CD4-positive, alpha-beta T cell treated with Interleukin-15 for 1 hour (primary cell): ENCODE measurements around the gene ISCA2.

Experiments used
- DNase-seq: peaks from one replicate; pipeline ENCODE4 v3.0.0-alpha.2; 2020

Gene ISCA2

DNA sequence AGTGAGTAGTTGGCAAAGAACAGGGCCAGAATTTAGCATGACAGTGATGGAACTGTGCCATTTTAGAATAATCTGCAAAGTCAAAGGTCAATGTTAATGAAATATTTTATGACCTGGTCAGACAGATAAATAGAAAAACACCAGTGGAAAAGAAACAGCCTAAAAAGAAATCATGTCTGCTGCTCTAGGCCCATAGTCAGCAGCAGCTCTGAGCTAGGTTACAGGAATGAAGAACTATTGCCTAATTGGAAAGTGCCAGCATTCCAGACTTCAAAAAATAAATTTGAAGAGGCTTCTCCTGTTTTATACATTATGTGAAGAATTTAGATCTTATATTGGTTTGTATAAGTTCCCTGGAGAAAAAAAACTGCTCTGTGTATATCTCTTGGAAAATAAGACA is 10.2 kb upstream of the ISCA2 start:
- DNase-seq = no peak

DNA sequence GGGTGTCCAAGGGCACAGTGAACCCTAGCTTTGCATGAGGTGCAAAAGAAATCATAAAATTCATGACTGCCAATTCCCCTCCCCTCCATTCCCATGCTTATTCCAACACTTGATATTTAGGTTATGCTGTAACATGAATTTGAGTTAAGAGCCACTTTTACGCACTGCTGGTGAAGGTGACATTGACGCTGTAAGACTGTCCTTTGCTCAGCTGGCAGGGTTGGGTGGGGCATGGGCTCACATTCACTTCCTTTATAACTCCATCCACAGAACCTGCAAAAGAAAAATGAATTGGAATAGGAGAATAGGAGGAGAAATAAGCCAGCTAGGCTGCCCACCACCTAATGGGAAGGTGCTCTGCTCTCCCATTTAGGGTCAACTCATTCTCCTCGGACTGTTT is 7.4 kb upstream of the ISCA2 start:
- DNase-seq = no peak

DNA sequence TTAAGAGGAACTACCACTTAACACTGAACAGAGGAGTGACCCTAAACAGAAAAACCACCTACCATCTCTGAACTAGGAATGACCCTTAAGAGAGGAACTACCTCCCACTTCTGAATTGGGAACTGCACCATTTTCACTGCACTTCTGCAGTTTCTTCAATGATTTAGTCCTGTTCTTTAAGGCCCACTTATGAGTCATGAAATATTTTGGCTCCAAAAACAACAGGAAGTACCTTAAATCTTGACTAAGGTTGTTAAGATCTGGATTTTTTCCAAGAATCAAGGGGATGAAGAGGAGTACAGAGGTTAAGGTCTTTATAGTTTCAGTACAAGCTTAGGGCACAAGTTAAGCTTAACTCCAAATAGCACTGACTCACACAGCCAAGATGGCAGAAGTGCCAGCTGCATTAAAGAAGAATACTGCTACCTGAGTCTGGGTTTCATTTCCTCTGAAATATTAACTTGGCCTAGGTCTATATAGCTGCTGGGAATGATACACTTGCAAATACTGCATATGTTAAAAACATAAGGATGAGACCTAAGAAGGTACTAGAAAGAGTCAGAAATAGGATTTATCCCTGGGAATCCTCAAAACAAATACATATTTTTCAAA is 4.7 kb upstream of the ISCA2 start:
- no peak for DNase-seq

DNA sequence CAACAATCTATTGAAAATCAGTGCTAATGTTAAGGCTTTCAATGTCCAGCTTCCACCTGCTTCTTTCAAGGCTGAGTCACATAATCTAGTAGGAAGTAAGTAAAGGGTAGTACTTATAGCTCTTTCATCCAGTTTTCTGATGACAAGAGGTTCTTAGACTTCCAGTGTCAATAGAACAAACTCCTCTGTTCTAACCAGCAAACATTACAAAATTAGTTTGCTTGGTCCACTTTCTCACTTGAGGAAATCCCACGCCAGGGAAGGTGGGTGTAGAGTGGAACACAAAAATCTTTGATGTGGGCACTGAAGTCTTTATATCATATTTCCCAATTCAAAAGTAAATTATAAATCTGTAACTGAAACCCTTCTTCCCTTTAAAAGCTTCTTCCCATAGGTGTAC is 3.1 kb upstream of the ISCA2 start:
- DNase-seq = no peak

DNA sequence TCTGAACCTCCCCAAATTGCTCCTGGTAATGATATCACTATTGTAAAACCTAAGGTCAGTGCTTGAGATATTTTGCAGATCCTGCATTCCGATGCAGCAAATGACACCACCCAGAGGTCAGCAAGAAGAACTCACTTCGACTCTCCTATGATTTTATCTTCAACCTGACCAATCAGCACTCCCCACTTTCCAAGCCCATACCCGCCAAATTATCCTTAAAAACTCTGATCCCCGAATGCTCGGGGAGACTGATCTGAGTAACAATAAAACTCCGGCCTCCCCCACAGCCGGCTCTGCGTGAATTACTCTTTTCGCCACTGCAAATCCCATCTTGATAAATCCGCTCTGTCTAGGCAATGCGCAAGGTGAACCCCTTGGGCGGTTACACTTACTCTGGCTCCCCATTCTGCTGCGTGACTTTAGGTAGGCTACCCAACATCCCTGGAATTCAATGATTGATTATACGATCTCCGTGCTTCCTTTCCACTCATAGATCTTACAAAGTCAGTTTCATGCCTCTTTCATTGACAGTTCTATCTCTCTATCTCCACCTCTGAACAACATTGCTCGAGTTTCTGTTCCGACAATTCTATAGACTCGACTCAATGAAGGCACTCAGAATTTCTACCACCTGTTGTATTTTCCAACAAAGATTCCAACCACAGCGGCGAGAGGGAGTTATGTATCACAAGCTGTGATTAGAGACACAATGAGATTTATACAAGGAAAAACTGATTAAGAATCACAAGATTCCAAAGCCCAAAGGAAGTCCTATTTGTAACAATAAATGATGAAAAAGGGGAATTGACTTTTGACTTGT is 1.4 kb upstream of the ISCA2 start:
- DNase-seq = peak; percentile 43

DNA sequence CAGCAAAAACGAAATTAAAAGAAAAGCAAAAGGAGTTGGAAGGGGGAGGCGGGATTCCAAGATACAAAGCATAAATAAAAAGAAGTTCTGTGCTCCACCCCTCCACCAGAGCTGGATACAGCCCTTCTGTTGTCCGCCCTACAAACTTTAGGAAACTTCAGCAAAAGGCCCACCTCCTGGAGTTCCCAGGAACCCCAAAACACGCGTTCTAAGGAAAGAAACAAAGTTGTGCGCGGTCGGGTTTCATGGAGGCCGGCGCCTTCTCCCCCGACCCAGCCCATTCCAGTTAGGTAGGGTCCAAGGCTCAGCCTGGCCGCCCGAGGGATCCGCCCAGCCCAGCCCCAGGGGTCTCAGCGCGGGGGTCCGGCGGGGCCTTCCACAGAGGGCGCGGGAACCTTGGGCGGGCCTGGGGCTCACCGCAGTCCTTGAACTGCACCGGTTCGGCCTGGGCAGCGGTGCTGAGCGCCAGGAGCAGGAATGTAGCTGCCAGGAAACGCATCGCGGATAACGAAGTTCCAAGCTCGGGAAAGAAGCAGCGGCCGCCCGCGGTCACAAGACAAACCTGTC is 706 bp upstream of the ISCA2 start, which contains the start of gene NPC2:
Gene NPC2, minus strand, starts transcription at position 530 of the 567 bp plus-strand sequence. Its CDS starts 31 bp downstream, at position 499.
- DNase-seq = no peak

DNA sequence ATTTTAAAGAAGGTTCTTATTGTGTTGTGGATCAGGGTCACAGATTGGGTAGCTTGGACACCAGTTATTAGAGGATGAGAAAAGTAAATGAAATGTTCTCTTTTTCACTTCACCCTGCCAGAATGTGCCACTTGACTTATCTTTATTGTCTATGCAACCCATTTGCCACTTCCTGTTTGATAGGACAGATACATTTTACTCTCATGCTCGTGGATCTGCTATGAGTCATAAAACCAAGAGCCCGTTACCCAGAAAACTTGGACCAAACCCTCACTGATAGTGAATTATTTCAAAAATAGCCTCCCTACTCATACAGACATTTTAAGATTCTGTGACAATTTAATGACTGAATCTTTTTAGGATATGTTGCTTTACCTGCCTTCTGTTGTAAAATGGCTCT is 1.8 kb downstream of the ISCA2 start:
- DNase-seq = no peak

DNA sequence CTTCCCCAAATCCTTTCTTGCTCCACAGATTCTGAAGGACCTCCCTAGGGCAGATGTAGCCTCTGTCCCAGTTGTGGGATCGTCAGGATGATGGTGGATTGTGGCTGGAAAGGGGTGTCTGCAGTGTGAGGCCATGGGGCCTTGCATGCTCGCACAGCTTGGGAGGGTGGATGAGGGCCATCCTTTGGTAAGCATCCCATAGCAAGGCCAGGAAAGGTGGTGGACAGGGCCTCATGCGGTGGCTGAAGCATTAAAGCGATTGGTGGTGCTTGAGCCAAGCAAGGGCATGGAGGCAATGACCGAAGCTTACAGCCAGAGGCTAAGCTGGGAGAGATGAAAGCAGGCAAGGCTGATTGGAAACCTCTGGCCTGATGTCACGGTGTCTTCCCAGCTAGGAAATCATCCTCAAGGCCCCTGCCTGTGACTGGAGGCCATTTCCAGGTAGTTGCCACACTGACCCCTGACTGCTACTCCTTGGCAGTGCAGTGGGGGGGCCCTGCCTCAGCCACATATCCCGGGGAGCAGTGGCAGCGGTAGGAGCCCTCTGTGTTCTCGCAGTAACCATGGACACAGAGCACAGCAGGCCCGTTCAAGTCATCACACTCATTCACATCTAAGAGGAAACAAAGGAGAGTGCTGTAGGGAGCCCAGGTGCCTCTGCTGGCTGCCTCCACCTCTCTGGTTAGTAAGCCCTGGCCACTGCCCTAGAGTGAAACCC is 7.0 kb downstream of the ISCA2 start:
- DNase-seq = no peak

DNA sequence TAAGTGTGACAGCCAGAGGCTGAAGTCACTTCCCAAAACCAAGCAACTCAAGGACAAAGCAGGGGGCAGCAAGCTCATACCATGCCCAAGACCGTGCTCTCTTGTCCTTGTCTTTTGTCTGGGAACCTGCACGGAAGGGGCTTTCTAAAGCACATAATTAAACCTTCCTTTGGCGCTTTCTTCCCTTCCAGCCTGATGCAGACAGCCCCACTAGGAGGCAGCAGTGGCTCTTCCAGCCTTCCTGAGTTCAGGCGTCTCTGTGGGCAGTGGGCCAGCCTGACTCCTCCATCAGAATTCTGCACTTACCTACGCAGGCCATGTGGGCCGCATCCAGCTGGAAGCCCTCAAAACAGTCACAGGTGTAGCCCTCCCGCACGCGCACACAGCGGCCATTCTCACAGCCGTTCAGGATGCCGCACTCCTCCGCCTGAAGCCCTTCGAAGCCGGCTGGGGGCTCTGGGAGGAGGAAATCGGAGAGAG is 7.6 kb downstream of the ISCA2 start:
- DNase-seq = no peak

DNA sequence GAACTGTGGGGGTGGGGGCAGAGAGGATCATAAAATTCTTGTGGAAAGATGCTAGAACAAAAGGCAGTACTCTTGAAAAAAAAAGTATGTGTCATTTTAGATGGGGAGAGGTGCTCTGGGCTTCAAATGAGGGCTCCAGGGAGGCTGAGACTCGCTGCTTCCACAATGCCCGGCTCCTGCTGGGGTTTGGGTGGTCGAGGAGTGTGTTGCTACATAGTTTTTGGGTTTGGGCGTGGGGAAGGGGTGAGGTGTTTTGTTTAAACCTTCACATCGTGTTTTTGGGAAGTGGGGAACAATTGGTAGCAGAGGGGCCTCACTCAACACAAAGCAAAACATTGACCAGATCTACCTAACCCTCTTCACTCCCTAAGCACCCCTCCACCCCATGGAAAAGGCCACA is 8.1 kb downstream of the ISCA2 start:
- no peak for DNase-seq

DNA sequence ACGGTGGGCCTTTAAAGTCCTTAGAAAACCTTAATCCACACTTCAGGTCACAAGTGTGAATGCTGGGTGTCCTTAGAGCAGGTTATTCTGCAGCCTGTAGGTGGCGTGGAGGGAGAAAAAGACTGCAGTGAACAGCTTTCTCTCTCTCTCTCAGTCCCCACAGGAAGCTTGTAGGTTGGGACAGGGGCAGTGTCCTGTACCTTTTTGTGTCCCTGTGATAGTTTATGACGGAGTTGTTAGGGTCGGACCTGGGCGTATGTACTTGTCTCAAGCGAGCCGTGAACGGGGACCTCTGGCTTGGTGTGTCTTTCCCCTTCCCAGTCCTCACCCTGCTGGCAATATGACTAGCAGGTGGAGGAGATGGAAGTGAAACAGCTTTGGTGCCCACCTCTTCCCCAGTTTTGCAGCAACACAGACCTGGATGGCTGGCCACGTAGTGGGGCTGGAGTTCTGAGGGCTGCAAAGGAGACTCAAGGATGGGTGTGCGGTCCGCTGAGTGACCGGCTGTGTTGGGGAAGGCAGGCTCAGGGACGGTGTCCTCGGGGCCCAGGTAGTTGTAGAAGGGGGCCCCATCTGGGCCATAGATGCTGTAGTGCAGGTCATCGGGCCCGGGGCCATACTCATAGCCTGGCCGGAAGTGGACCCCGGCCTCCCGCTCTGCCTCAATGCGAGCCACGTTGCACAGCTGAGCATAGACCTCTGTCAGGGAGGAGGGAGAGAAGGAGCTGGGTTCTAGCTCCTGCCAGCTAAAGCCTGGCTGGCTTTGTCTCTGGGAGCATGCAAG is 8.9 kb downstream of the ISCA2 start:
- no peak for DNase-seq

DNA sequence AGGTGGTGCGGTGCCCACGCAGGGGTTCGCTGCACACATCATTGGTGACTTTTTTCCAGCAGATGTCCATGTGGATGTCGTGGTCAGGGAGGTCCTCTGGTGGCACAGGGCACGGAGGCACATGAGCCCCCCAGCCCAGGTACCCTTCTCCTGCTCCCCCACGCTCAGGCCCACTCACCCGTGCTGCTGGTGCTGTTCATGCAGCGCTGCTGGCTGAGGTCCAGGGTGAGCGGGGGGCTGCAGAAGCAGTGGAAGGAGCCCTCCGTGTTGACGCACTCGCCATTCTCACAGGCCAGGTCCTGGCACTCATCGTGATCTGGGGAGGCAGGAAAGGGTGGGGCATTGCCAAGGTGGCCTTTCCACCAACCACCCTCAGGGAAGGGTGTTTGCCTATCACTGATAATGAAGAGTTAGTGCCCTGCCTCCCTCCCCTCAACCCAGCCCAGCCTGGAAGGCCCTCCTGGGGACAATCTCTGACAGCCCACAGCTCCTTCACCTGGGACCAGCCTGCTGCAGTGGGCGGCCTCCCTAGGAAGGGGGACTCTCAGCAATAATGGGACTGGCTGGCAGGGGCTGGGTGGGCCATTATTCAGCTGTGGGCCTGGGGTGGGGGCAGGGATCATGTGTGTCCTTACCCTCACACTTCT is 9.8 kb downstream of the ISCA2 start:
- no peak for DNase-seq

DNA sequence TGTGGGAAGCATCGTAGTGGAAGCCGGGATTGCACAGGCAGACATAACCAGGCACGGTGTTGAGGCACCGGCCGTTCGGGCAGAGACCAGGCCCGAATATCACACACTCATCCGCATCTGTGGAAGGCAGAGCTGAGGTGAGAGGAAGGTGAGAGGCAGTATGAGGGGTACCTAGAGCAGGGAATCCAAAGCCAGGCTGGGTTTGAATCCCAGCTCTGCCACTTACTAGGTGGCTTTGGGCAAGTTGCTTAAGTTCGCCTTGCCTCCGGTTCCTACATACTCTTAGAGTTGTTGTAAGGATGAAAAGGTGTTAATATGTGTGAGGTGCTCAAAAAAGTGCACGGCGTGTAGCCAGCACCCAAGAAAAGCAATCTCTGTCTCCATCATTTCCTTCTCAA is 10.4 kb downstream of the ISCA2 start:
- DNase-seq = no peak

DNA sequence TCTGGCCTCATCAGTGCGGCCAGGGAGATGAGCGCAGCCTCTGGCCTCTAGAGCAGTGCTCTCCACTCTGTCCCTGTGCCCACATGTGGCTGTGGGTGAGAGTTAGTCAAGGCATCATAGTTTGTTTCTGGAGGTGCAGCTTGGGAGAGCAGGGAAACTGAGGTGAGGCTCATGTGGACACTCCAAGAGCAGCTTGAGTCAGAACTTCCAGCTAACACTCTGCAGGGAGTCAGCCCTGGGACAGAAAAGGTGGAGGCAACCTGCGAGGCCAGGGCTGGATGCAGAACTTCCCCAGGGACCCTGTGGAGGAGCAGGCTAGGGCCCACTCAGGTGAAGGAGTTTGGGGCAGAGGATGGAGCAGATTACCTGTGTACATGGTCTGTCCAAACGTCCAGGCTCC is 10.8 kb downstream of the ISCA2 start:
- DNase-seq = no peak

DNA sequence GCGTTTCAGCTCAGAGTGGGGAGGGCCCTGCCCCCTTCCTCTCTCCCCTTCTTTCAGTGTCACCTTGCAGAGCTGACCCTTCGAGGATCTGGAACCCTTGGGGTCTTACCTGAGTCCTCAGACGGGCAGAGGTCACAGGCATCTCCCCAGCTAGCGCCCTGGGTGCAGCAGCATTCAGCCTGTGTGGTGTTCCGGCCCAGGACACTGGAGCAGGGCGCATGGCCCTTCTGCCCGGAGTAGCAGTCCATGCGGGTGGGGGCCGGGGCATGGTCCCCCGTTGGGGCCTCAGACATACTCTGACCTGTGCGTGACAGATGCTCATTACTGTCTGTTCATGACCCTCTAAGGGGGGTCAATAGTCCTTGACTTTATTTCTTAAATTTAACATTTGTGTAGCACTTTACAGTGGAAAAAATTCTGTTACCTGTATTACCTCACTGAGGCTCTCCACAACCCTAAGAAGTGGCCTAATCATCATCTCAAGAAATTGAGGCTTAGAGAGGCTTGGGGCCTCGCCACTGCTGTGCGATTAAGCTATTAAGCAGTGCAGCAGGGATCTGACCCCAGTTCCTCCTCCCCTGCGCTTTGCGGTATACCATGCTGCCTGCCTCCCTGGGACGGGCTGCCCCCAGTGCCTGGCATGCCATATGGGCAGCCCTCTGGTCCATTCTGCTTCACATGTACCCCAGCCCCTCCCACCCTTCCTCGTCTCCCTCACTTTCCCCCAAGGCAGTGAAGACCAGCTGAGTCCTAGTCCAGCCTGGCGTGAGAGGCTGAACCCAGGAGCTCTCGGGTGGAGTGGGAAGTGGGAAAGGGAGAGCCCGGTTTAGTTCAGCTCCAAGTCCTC is 11.5 kb downstream of the ISCA2 start:
- no peak for DNase-seq

DNA sequence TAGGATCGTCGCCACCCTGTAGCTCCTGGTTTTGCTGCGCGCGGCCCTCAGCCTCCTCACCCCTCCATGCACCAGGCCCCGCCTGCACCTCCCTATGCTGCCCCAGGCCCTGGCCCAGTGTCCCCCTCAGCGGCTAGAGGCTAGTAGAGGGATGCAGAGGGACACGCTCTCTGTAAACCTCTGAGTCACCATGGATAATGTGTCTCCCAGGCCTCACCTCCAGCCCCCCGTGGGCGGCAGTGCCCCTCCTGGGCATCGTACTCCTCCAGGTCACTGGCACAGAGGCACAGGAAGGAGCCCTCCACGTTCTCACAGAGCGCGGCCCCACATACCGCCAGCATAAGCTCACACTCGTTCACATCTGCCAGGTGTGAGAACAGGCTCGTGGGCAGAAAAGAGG is 12.3 kb downstream of the ISCA2 start:
- DNase-seq = no peak

DNA sequence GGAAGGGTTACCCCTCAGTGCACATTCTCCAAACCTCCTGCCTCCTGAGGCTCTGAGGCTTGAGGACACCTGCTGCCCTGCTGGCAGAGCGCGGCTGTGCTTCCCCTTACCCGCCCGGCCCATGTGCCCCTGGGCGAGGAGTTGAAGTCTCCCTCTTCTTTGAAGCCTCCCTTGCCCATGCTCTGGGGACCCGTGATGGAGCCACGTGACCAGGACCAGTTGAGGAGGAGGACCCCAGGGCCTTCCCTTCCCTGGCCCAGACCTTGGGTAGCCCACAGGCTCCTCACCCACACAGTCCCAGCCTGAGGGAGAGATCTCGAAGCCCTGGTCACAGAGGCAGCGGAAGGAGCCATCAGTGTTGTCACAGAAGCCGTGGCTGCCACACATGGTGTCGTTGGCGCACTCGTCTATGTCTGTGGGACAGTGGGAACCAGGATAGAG is 12.9 kb downstream of the ISCA2 start:
- DNase-seq = no peak

DNA sequence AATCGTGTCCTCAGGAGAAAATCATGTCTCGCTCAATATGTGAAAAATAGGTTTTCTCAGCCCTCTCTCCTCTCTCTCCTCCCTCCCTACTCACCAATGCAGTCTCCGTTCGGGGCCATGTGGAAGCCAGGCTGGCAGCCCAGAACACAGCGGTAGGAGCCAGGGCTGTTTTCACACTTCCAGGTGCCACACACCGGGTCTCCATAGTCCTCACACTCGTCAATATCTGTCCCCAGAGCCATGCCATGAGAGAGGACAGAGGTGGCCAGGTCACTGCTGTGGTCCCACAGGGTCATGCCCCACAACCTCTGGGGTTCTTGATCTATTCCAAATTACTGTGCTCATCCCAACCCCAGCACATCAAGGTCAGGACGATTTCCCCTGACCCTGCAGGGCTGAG is 13.5 kb downstream of the ISCA2 start:
- DNase-seq = no peak

DNA sequence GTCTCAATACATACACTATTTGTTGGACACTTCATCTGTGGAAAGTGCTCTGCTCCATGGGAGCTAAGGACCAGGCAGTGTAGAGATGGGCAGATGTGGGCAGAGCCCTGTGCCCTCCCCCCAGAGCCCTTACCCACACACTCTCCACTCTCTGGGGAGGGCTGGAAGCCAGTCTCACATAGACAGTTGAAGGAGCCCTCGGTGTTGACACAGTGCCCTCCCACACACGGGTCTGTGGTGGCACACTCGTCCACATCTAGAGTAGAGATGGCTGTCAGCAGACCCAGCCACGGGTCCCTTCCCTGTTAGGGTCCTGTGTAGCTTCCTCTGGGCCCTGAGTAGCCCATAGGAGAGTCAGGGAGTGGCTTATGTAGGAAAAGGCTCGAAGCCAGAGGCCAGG is 14.3 kb downstream of the ISCA2 start:
- no peak for DNase-seq

DNA sequence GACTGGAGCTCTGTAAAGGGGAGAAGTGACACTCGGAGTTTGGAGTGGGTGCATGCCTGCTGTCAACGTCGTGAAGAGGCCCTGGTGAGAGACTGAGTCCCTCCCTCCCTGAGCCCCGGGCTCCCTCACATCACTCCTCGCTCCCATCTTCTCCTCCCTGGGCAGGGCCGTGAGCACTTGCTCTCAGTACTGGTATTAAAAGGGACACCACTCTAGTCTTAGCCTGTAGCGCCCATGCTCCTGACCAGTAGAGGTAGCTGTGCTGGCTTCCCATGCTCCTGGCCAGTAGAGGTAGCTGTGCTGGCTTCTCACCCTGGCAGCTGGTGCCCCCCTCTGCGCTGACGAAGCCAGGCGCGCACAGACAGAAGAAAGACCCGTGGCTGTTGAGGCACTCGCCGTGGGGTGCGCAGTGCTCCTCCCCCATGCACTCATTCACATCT is 14.7 kb downstream of the ISCA2 start:
- no peak for DNase-seq

DNA sequence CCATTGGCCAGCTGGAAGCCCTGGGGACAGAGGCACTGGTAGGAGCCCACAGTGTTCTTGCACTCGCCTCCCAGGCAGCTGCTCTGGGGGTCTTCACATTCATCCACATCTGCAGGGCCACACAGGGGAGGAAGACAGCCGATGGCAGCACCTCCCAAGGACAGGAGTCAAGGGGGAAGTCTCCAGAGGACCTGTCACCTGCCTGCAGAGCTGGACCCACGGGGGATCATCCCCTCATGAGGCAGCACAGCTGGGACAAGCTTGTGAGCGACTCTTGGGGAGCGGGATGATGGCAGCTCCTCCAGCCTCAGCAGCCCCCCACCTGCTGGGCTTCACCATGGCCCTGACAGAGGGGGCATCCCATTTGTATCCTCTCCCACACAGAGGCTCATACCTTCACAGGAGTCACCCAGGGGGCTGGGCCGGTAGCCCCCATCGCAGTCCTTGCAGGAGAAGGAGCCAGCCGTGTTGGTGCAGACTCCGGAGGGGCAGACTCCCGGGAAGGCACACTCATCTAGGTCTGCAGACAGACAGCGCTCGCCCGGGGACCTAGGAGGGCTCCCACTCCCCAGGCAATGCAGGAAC is 15.4 kb downstream of the ISCA2 start:
- DNase-seq = no peak
